HEK293 (cell line): ENCODE results near the gene SLC35F3.
A peak's percentile ranks its signal among the peaks of the same experiment; 100 is the strongest.

ENCODE experiments used
- CTCF ChIA-PET: fragments of 350-600 bp; formaldehyde crosslinking; extraction: SDS; loops from one replicate; lab custom pipeline; 2021; ENCODE audit warnings: antibody characterized with exemption; lab: Yijun Ruan, JAX
- POLR2A ChIA-PET: fragments of 300-600 bp; formaldehyde crosslinking; extraction: SDS; loops from one replicate; lab custom pipeline; 2020; ENCODE audit warnings: antibody characterized with exemption, inconsistent platforms; lab: Yijun Ruan, JAX
- H3K27ac ChIP-seq: fragments of 200-500 bp; sonication (Bioruptor generic); 2 replicates; pipeline ENCODE4 v1.5.1; 2014; ENCODE audit warnings: low read depth, low read length, control low read depth, inconsistent platforms; ENCODE audit errors: extremely low read depth
- H3K36me3 ChIP-seq, 2 experiments: fragments of 200-500 bp in 1 of 2; sonication (Bioruptor generic) in 1 of 2; 1 replicate in 1 of 2; 2 replicates in 1 of 2; pipeline ENCODE4 v1.5.1; 2014 to 2017; ENCODE audit warnings: inconsistent platforms in 2 of 2, low read length in 2 of 2; ENCODE audit not compliant: control insufficient read depth in 2 of 2, insufficient read depth in 1 of 2
- H3K4me1 ChIP-seq: fragments of 200-500 bp; sonication (Bioruptor generic); 2 replicates; pipeline ENCODE4 v1.5.1; 2014; ENCODE audit warnings: mild to moderate bottlenecking, low read length, inconsistent platforms; ENCODE audit not compliant: control insufficient read depth, insufficient read depth
- H3K4me3 ChIP-seq: 2 replicates; pipeline ENCODE4 v1.5.1; 2011; ENCODE audit warnings: low read depth, mild to moderate bottlenecking, control low read depth, low read length, moderate library complexity
- H3K9me3 ChIP-seq: fragments of 200-500 bp; sonication (Bioruptor generic); 2 replicates; pipeline ENCODE4 v1.5.1; 2014; ENCODE audit warnings: low read depth, low read length, inconsistent platforms; ENCODE audit not compliant: control insufficient read depth, insufficient read depth
- BCL11B ChIP-seq: fragments of 450-650 bp; formaldehyde crosslinking; IDR thresholded peaks from 2 replicates; pipeline ENCODE4 v1.5.1; 2016; ENCODE audit warnings: low read depth, missing biosample characterization, missing genetic modification characterization
- GLIS2 ChIP-seq: fragments of 450-650 bp; formaldehyde crosslinking; IDR thresholded peaks from 2 replicates; pipeline ENCODE4 v1.5.1; 2016; ENCODE audit warnings: missing biosample characterization, missing genetic modification characterization
- HOXC10 ChIP-seq: sonication (generic); formaldehyde crosslinking; IDR thresholded peaks from 2 replicates; pipeline ENCODE4 v1.8.1; 2023; ENCODE audit warnings: mild to moderate bottlenecking, missing genetic modification reagents
- IKZF3 ChIP-seq: fragments of 450-650 bp; IDR thresholded peaks from 2 replicates; pipeline ENCODE4 v1.5.0; 2018; ENCODE audit warnings: missing biosample characterization, mild to moderate bottlenecking, missing genetic modification characterization, moderate library complexity
- KLF1 ChIP-seq: fragments of 450-650 bp; formaldehyde crosslinking; IDR thresholded peaks from 2 replicates; pipeline ENCODE4 v1.5.1; 2016; ENCODE audit warnings: missing biosample characterization, missing genetic modification characterization
- MZF1 ChIP-seq: fragments of 450-650 bp; formaldehyde crosslinking; IDR thresholded peaks from 2 replicates; pipeline ENCODE4 v1.5.1; 2017; ENCODE audit warnings: missing biosample characterization, missing genetic modification characterization, borderline replicate concordance
- ZBTB17 ChIP-seq: fragments of 450-650 bp; formaldehyde crosslinking; IDR thresholded peaks from 2 replicates; pipeline ENCODE4 v1.5.1; 2016; ENCODE audit warnings: missing biosample characterization, missing genetic modification characterization
- ZBTB44 ChIP-seq: fragments of 450-650 bp; IDR thresholded peaks from 2 replicates; pipeline ENCODE4 v1.5.1; 2018; ENCODE audit warnings: missing biosample characterization, mild to moderate bottlenecking, missing genetic modification characterization
- ZFP37 ChIP-seq: fragments of 450-650 bp; formaldehyde crosslinking; IDR thresholded peaks from 2 replicates; pipeline ENCODE4 v1.5.1; 2016; ENCODE audit warnings: missing biosample characterization, missing genetic modification characterization
- ZFP69B ChIP-seq: fragments of 450-650 bp; formaldehyde crosslinking; IDR thresholded peaks from 2 replicates; pipeline ENCODE4 v1.5.1; 2016; ENCODE audit warnings: missing biosample characterization, missing genetic modification characterization
- ZNF10 ChIP-seq: fragments of 450-650 bp; formaldehyde crosslinking; IDR thresholded peaks from 2 replicates; pipeline ENCODE4 v1.5.1; 2017; ENCODE audit warnings: missing biosample characterization, missing genetic modification characterization
- ZNF157 ChIP-seq: fragments of 450-650 bp; formaldehyde crosslinking; IDR thresholded peaks from 2 replicates; pipeline ENCODE4 v1.5.1; 2016; ENCODE audit warnings: missing biosample characterization, missing genetic modification characterization
- ZNF2 ChIP-seq: fragments of 450-650 bp; formaldehyde crosslinking; IDR thresholded peaks from 2 replicates; pipeline ENCODE4 v1.5.1; 2016; ENCODE audit warnings: missing biosample characterization, missing genetic modification characterization
- ZNF366 ChIP-seq: fragments of 450-650 bp; formaldehyde crosslinking; conservative IDR thresholded peaks from 2 replicates; pipeline ENCODE4 v1.5.1; 2016; ENCODE audit warnings: missing biosample characterization, missing genetic modification characterization
- ZNF449 ChIP-seq: fragments of 450-650 bp; formaldehyde crosslinking; IDR thresholded peaks from 2 replicates; pipeline ENCODE4 v1.5.1; 2017; ENCODE audit warnings: missing biosample characterization, mild to moderate bottlenecking, missing genetic modification characterization, moderate library complexity
- ZNF48 ChIP-seq: fragments of 450-650 bp; formaldehyde crosslinking; IDR thresholded peaks from 2 replicates; pipeline ENCODE4 v1.5.1; 2016; ENCODE audit warnings: missing biosample characterization, missing genetic modification characterization
- ZNF529 ChIP-seq: fragments of 450-650 bp; formaldehyde crosslinking; IDR thresholded peaks from 2 replicates; pipeline ENCODE4 v1.5.1; 2017; ENCODE audit warnings: missing genetic modification characterization, missing biosample characterization; ENCODE audit not compliant: insufficient replicate concordance
- ZNF549 ChIP-seq: fragments of 450-650 bp; IDR thresholded peaks from 2 replicates; pipeline ENCODE4 v1.5.1; 2018; ENCODE audit warnings: missing biosample characterization, missing genetic modification characterization, mild to moderate bottlenecking, inconsistent platforms, moderate library complexity
- ZNF596 ChIP-seq: fragments of 450-650 bp; IDR thresholded peaks from 2 replicates; pipeline ENCODE4 v1.5.0; 2018; ENCODE audit warnings: missing biosample characterization, mild to moderate bottlenecking, missing genetic modification characterization, moderate library complexity
- ZNF629 ChIP-seq: fragments of 450-650 bp; formaldehyde crosslinking; IDR thresholded peaks from 2 replicates; pipeline ENCODE4 v1.5.1; 2017; ENCODE audit warnings: missing biosample characterization, missing genetic modification characterization
- ZNF654 ChIP-seq: fragments of 450-650 bp; formaldehyde crosslinking; IDR thresholded peaks from 2 replicates; pipeline ENCODE4 v1.5.1; 2016; ENCODE audit warnings: low read depth, missing biosample characterization, missing genetic modification characterization
- ZNF701 ChIP-seq: fragments of 450-650 bp; formaldehyde crosslinking; IDR thresholded peaks from 2 replicates; pipeline ENCODE4 v1.5.1; 2016; ENCODE audit warnings: missing biosample characterization, missing genetic modification characterization
- ZNF830 ChIP-seq: fragments of 450-650 bp; IDR thresholded peaks from 2 replicates; pipeline ENCODE4 v1.5.0; 2018; ENCODE audit warnings: missing biosample characterization, missing genetic modification characterization, low read depth, mild to moderate bottlenecking, moderate library complexity

SLC35F3 gene

GRCh38 chr1:234154320-234155251, 250.1 kb downstream of the SLC35F3 start:
- H3K9me3 ChIP-seq: no peaks in the 10 kb centered on the region
- ChIA-PET POLR2A (no interaction called here), CTCF (interaction anchor here (0.5 to 2.1 kb wide), 13 partner anchors 13 to 1036 kb away, joined by 3 to 14 read pairs (median 4); no protein-coding TSS in a partner anchor)
- no peaks in the 10 kb centered on the region for H3K36me3 ChIP-seq
- H3K4me3 ChIP-seq: no peak overlapping the region
- H3K27ac ChIP-seq: no peak overlapping the region
- no peak for TF ChIP-seq MZF1 (tag by site-specific recombination)
- TF ChIP-seq ZBTB44: no peak
- TF ChIP-seq ZBTB17 (tag by site-specific recombination): 0 out of 2 replicates have a peak, but pooled peaks have one; percentile 20
- peak; percentile 64; the same call in 1 of the 2 replicates for TF ChIP-seq ZFP37 (tag by site-specific recombination)
- 0 out of 2 replicates have a peak, but pooled peaks have one; percentile 19 for TF ChIP-seq ZNF2 (tag by site-specific recombination)
- 0 out of 2 replicates have a peak, but pooled peaks have one; percentile 23 for TF ChIP-seq IKZF3 (tag by site-specific recombination)
- peak; percentile 65 for TF ChIP-seq ZNF654 (tag by site-specific recombination)
- no peak for TF ChIP-seq ZNF48
- no peak for TF ChIP-seq ZNF701 (tag by site-specific recombination)
- no peaks in the 10 kb centered on the region for H3K4me1 ChIP-seq

GRCh38 chr1:234162661-234163060, 258.2 kb downstream of the SLC35F3 start:
- CTCF ChIA-PET: interaction anchor here (2.8 kb wide), 1 partner anchor 147 kb away, joined by 9 read pairs; no protein-coding TSS in a partner anchor
- peak; percentile 67 for TF ChIP-seq ZNF529 (tag by site-specific recombination)
- TF ChIP-seq BCL11B (tag by site-specific recombination): no peak

GRCh38 chr1:234163267-234163919, 258.9 kb downstream of the SLC35F3 start:
- POLR2A ChIA-PET: no interaction called here
- H3K4me3 ChIP-seq: no peak overlapping the region
- TF ChIP-seq ZNF629 (tag by site-specific recombination): no peak
- TF ChIP-seq, all 188 proteins: peak for 0
- H3K27ac ChIP-seq: no peak overlapping the region
- H3K36me3 ChIP-seq: no peaks in the 10 kb centered on the region
- CTCF ChIA-PET: interaction anchor here (1.5 kb wide), 1 partner anchor 49 kb away, joined by 5 read pairs; no protein-coding TSS in a partner anchor
- H3K9me3 ChIP-seq: no peaks in the 10 kb centered on the region
- H3K4me1 ChIP-seq: no peaks in the 10 kb centered on the region

More at GRCh38 chr1:234162661-234163060, 258.2 kb downstream of the SLC35F3 start:
- Histone ChIP-seq H3K27ac (no peak overlapping the region), H3K9me3 (no peaks in the 10 kb centered on the region), H3K36me3 (no peaks in the 10 kb centered on the region), H3K4me1 (no peaks in the 10 kb centered on the region), H3K4me3 (no peak overlapping the region)
- POLR2A ChIA-PET: interaction anchor here (0.7 kb wide), 1 partner anchor 50 kb away, joined by 3 read pairs; no protein-coding TSS in a partner anchor

GRCh38 chr1:234164098-234164709, 259.7 kb downstream of the SLC35F3 start:
- H3K27ac ChIP-seq: no peak overlapping the region
- no peaks in the 10 kb centered on the region for H3K4me1 ChIP-seq
- no peak overlapping the region for H3K4me3 ChIP-seq
- CTCF ChIA-PET: interaction anchor here (1.5 kb wide), 1 partner anchor 50 kb away, joined by 5 read pairs; no protein-coding TSS in a partner anchor
- POLR2A ChIA-PET: no interaction called here
- no peaks in the 10 kb centered on the region for H3K36me3 ChIP-seq
- H3K9me3 ChIP-seq: no peaks in the 10 kb centered on the region
- TF ChIP-seq ZNF830 (tag by site-specific recombination) (no peak), ZNF449 (tag by site-specific recombination) (no peak), ZNF10 (tag by site-specific recombination) (no peak), ZNF549 (tag by site-specific recombination) (no peak), GLIS2 (tag by site-specific recombination) (no peak), ZNF366 (peak; percentile 44), HOXC10 (CRISPR knock-in tag) (no peak), ZFP69B (tag by site-specific recombination) (no peak), ZNF596 (tag by site-specific recombination) (peak; percentile 88), KLF1 (tag by site-specific recombination) (no peak), ZNF157 (tag by site-specific recombination) (no peak)
